ENCODE data around the gene PACRG. TPM values are rescaled to one million over a fixed set of nuclear protein-coding genes. Genes with fewer than 3 reads are reported as not detected.

The PACRG gene
- total RNA-seq, 1 donor from 2014 or later: 2.4 TPM

DNA sequence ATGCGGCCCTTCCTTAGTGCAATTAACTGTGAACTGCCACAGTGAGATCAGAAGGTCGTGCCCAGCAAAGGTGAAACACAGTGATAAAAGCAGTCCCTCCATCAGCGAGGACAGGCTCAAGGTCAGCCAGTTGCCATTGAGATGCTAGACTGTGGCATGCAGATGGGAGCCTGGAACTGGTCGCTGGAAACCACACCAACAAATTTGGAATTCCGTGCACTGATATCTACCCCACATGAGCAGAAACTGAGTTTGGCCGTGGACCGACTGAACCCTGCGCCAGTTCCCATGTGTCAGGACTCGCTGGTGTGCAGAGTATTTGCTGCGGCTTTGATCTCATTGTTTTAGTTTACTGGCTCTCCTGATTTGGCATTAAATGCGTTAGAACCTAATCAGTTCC is 561.1 kb downstream of the PACRG start:
- H3K4me3 Mint-ChIP-seq (ENCODE audit: low read depth): no peak overlapping the region
- H3K27ac Mint-ChIP-seq: no peak overlapping the region
- H3K4me1 Mint-ChIP-seq (ENCODE audit: low read depth): peaks cover 4% of the 10 kb centered on the region
- no peak for DNase-seq (ENCODE audit: low spot score, unreplicated experiment)
- peaks cover 7% of the 10 kb centered on the region for H3K9me3 Mint-ChIP-seq (ENCODE audit: low read depth)
- H3K36me3 Mint-ChIP-seq (ENCODE audit: insufficient read depth): no peaks in the 10 kb centered on the region
- no peaks in the 10 kb centered on the region for H3K27me3 Mint-ChIP-seq
- TF ChIP-seq, protein P1, sequence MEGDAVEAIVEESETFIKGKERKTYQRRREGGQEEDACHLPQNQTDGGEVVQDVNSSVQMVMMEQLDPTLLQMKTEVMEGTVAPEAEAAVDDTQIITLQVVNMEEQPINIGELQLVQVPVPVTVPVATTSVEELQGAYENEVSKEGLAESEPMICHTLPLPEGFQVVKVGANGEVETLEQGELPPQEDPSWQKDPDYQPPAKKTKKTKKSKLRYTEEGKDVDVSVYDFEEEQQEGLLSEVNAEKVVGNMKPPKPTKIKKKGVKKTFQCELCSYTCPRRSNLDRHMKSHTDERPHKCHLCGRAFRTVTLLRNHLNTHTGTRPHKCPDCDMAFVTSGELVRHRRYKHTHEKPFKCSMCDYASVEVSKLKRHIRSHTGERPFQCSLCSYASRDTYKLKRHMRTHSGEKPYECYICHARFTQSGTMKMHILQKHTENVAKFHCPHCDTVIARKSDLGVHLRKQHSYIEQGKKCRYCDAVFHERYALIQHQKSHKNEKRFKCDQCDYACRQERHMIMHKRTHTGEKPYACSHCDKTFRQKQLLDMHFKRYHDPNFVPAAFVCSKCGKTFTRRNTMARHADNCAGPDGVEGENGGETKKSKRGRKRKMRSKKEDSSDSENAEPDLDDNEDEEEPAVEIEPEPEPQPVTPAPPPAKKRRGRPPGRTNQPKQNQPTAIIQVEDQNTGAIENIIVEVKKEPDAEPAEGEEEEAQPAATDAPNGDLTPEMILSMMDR (IDR thresholded peaks at IDR 0.05; ENCODE audit: unreplicated experiment): no peak

DNA sequence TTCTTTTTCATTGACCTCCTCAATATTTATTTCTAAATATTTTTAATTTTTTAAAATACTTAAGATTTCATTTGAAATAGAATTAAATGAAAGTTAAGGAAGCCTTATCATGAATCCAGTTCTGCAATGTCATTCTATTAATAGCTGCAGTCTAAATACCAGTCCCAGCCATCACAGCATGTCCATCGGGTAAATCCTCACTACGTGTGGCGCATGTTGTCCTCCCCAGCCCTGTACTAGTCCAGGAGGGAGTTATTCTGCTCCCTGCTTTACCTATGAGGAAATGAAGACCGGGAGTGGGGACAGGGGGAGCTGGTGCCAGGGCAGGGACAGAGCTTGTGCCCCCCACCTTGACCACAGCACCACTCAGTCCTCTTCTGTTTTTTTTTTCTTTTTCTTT is 561.7 kb downstream of the PACRG start:
- Mint-ChIP-seq H3K4me1 (ENCODE audit: low read depth) (peaks cover 4% of the 10 kb centered on the region), H3K27me3 (no peaks in the 10 kb centered on the region), H3K27ac (no peak overlapping the region), H3K36me3 (ENCODE audit: insufficient read depth) (no peaks in the 10 kb centered on the region), H3K4me3 (ENCODE audit: low read depth) (no peak overlapping the region), H3K9me3 (ENCODE audit: low read depth) (peaks cover 7% of the 10 kb centered on the region)
- TF ChIP-seq, protein P1 (IDR thresholded peaks at IDR 0.05; ENCODE audit: unreplicated experiment): no peak
- no peak for DNase-seq (ENCODE audit: low spot score, unreplicated experiment)

DNA sequence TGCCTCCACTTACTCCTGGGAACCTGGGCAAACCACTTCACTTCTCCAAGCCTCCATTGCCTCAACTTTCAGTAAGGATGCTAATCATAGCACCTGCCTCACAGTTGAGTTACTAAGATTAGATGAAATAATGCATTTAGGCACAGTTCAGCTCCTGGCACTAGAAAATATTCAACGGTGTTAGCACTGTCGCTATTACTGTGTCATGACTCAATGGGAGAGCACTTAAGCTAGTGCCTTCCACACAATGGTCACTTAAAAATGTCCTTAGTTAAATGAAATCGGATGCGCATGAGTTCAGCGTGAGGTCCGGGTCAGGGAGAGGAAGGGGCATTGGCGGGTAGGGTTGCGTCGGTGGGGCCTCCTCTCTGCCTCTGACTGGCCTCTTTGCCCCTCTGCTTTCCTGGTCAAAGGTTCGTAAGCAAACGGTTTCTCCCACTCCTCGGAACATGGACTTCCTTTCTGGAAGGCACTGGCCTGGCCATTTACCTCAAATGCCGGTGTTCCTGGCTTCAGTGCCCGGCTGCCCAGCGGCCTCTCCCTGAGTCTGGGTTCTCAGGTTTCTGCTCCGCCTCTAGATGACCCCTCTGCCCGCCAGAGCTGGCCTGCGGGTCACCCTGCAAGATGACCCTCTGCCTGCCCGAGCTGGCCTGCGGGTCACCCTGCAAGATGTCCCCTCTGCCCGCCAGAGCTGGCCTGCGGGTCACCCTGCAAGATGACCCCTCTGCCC is 562.9 kb downstream of the PACRG start:
- no peak overlapping the region for H3K4me3 Mint-ChIP-seq (ENCODE audit: low read depth)

DNA sequence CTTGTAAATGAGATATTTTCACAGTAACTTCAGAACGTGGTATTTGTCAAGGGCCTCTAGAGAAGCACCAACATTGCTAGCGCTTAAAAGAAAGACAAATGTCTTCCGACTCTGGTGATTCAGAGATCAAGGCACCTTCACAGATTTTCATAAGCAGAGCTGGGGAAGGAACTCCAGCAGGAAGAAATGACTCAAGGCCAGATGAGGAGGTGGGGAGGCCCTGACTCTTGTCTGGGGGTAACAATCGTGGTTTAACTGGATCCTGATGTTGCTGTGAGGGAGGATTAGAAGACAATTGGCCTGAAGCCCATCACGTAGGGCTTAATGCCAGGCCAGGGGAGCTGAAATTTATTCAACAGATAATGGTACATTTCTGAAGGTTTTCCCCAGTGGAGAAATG is 563.8 kb downstream of the PACRG start:
- Mint-ChIP-seq H3K4me3 (ENCODE audit: low read depth) (no peak overlapping the region), H3K27me3 (no peaks in the 10 kb centered on the region), H3K27ac (no peak overlapping the region), H3K9me3 (ENCODE audit: low read depth) (peaks cover 7% of the 10 kb centered on the region), H3K36me3 (ENCODE audit: insufficient read depth) (no peaks in the 10 kb centered on the region), H3K4me1 (ENCODE audit: low read depth) (peaks cover 4% of the 10 kb centered on the region)
- no peak for DNase-seq (ENCODE audit: low spot score, unreplicated experiment)
- TF ChIP-seq, protein P1 (IDR thresholded peaks at IDR 0.05; ENCODE audit: unreplicated experiment): no peak

More for the DNA sequence above, 562.9 kb downstream of the PACRG start:
- H3K36me3 Mint-ChIP-seq (ENCODE audit: insufficient read depth): no peaks in the 10 kb centered on the region
- TF ChIP-seq, protein P1 (IDR thresholded peaks at IDR 0.05; ENCODE audit: unreplicated experiment): no peak
- peaks cover 7% of the 10 kb centered on the region for H3K9me3 Mint-ChIP-seq (ENCODE audit: low read depth)
- no peaks in the 10 kb centered on the region for H3K27me3 Mint-ChIP-seq
- H3K27ac Mint-ChIP-seq: no peak overlapping the region
- H3K4me1 Mint-ChIP-seq (ENCODE audit: low read depth): peaks cover 4% of the 10 kb centered on the region
- no peak for DNase-seq (ENCODE audit: low spot score, unreplicated experiment)

DNA sequence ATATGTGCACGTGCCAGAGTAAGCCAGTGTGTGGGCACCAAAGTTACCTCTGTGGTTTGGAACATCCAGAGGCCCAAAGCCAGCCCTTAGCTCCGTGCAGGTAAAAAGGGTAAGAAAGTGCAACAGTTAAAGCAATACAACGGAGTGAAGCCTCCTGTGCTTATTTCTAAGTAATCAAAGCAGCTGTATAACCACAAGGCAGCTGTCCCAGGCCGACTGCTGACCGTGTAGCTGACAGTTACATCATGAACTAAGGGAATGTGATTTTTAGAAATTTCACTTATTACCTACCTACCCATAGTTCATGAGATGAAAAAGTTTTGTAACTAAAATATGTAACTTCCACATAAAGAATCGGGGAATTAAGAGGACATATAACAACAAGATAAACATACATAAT is 565.5 kb downstream of the PACRG start:
- Mint-ChIP-seq H3K9me3 (ENCODE audit: low read depth) (peaks cover 7% of the 10 kb centered on the region), H3K27me3 (no peaks in the 10 kb centered on the region), H3K27ac (no peak overlapping the region), H3K4me1 (ENCODE audit: low read depth) (peaks cover 18% of the 10 kb centered on the region), H3K36me3 (ENCODE audit: insufficient read depth) (no peaks in the 10 kb centered on the region), H3K4me3 (ENCODE audit: low read depth) (no peak overlapping the region)
- DNase-seq (ENCODE audit: low spot score, unreplicated experiment): no peak
- TF ChIP-seq, protein P1 (IDR thresholded peaks at IDR 0.05; ENCODE audit: unreplicated experiment): no peak

Data from progenitor cell of endocrine pancreas (in vitro differentiated cells).